GM18526 (cell line): ENCODE results near the gene TLE3.

Experiments
- POLR2A ChIP-seq: IDR thresholded peaks from 3 replicates; pipeline ENCODE4 v1.6.1; 2011; ENCODE audit not compliant: insufficient read length; ENCODE audit errors: extremely low read depth

Gene TLE3

DNA sequence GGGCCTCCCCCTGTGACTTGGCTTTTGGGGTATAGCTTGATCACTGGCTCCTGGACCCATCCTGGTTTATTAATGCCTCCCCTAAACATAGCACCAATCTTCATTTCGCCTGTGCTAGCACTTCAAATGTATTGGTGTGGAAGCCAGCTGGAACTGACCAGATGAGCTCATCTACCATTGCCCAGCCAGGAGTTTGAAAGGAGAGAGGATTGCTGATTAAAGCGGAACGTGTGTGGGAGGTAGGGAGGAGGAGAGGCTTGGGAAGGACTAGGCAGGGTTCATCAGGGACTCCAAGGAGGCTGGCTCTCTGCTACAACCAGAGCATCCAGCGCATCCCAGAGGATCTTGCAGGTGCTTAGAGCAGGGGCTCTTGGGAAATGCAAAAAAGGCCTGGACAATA is 34.4 kb upstream of the TLE3 start:
- TF ChIP-seq POLR2A, result no peak

DNA sequence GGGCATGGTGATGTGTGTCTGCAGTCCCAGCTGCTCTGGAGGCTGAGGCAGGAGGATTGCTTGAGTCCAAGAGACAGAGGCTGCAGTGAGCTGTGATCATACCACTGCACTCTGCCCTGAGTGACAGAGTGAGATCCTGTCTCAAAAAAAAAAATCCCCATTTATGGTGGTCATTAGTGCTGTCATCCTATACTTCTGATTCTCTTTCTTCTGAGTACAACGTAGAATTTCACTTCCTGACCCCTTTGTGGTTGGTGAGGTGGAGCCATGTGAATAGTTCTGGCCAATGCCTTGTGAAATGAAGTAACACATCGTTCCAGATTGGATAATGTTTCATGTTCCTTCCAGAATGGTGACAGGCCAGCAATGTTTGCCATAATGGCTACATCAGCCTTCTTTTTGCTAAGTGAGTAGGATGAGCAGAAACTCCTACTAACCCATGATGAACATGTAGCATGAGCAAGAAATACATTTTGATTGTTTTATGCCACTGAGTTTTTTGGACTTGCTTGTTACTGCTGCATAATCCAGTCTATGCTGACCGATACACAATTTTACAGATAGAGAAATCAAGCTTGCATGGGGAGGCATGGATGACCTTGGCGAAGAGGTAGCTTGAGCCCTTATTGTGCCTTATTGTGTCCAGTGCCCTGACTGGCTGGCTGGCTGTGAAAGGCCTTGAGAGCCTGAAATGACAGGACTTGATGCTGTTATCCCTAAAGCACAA is 30.9 kb upstream of the TLE3 start:
- no peak for TF ChIP-seq POLR2A

DNA sequence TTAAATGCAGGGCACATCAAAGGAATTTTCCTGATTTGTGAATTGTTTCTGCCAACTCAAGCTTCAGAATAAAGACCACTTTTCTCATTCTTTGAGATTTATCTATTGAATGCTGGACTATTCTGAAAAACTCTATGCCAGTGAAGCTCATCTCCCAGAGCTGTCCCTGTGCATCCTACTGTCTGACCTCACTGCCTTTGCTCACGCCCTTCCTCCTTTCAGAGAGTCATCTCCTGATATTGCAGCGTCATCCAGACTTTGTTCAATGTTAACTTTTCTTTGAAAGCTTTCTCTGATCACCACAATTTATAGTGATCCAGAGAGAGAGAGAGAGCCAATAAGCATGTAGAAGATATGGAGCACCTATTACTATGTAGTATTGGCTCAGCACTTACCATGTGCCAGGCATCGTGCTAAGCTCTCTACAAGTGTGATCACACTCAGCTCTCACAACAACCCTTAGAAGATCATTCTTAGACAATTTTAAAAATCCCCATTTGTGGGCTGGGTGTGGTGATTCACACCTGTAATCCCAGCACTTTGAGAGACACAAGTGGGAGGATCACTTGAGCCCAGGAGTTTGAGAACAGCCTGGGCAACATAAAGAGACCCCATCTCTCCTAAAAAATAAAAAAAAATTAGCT is 30.2 kb upstream of the TLE3 start:
- no peak for TF ChIP-seq POLR2A

DNA sequence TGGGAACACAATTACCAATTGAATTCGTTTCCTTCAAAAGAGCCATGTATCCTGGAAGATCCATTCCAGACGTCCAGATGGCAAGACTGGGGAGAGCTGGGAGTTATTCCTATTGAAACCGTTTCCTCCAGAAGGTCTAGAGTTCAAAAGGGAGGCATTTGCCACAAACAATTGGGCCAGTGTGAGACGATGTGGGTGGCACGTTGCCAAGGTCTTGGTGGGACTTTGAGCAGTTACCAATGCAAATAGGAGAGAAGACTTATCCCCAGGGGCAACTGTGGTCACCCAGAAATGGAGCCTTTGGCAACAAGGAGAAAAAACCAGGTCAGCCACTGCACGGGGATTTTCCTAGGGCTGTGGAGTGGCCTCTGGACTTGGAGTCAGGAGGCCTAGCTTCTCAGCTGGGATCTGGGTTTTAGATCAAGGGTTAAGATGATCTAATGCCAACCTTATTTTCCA is 29.6 kb upstream of the TLE3 start:
- TF ChIP-seq POLR2A, result no peak

DNA sequence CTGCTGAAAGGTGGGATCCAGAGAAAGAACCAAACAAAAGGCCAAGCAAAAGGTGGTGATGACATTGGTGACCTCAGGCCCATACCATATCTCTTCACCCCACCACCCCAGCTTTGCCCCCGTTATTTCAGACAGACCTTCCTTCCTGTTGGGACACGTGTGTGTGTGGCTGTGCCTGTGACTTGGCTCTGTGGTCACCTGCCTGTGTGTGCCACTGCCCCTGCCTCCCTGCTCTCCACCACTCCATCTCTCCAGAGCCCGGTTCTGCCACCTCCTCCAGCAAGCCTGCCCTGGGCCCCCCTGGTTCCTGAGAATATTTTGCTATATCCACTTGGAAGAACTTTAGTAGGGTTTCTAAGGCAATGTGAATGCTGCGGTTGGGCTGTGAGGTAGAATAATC is 28.6 kb upstream of the TLE3 start:
- no peak for TF ChIP-seq POLR2A

DNA sequence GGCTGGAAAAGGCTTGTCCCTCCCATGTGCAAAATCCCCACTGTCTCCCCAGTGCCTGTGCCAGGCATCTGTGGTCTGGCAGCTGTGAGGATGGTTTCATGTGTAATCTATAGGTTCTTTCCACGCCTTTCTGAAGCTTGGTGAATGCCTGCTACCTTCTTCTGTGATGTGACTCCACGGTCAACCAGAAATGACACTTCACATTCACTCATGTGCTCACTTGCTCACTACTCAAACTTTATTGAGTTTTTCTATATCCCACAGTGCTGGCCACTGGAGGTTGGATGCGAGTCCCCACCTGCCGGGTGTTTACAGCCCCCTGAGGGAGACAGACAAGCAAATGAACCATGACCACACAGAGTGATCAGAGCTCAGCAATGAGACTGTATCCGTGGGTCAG is 27.9 kb upstream of the TLE3 start:
- TF ChIP-seq POLR2A, result no peak

DNA sequence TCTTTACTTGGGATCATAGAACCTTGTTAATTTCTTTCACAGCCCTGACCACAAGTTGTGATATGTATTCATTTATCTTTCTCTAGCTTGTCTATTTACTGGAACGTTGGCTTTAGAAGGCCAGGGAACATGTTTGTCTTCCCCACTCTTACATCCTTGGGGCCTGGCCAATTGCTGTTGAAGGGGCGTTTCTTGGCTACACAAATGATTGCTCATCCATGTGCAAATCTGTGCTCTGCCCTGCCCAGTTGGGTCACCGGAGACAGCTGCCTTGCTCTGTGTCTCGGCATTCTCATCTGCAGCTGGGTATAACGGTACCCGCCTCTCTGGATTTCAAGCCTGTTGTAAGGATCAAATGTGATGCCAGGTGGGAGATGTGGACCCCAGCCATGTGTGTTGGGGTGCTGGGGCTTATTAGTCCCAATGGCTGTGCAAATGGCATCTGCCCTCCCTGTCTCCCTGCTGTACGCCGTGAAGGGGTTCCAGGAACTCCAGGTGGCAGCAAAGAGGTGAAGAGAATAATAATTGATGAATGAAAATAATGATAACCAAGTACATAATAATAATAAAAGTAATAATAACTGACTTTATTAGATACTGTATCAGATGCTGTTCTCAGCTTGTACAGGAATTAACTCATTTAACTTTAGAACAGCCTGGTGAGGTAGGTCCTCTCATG is 24.0 kb upstream of the TLE3 start:
- no peak for TF ChIP-seq POLR2A

DNA sequence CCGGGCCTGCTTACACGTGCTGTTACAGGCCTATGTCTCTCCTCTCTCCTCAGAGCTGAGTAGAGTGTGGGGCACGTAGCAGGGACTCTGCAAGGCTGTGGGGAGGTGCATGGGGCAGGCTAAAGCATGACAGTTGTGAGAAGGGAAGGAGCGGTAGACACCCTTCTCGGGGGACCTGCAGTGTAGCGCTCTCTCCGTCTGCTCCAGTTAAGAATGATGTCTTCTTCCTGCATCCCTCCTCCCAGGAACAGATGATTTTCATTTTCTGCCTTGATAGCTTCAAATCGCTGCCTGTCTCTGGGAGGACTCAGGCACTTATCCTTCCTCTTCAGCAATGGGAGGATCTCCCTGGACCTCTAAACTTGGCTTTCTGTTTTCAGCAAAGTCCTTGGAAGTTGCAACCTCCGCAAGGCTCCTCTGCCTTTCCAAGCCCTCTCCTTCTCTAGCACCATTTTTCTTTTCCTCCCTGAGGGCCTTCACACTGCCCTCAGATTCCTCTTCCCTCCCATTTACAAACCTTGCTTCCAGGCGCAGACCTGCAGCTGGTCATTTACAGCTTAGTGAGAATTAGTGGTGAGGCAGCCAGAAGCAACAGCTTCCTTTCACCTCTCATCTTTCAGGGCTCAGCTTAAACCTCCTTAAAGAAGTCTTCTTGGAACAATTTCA is 23.4 kb upstream of the TLE3 start:
- TF ChIP-seq POLR2A, result no peak

DNA sequence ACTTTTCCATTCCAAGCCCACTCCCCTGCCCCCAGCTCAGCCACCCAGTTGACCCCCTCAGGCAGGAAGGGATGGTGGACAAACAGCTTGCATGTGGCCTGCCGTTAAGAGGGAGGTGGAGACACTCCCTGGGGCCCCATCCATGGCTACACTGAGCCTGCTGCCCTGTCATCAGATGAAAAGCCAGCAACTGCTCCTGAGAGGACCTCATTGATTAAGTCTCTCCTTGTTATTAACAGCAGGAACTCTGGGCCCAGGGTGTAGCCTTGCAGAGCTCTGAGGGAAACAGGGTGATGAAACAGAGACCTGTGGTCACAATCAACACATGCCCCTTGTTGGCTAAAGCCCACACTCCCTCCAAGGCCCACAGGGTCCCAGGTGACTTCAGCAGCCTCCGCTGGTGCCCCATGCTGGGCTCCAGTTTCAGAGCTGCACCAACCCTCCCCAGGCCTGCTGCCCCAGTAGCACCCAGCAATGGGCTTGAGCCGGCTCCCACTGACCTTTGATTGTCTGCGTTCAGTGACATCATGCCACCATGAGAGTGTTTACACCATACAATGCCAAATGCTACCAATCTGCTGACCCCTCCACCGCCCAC is 22.3 kb upstream of the TLE3 start:
- no peak for TF ChIP-seq POLR2A

DNA sequence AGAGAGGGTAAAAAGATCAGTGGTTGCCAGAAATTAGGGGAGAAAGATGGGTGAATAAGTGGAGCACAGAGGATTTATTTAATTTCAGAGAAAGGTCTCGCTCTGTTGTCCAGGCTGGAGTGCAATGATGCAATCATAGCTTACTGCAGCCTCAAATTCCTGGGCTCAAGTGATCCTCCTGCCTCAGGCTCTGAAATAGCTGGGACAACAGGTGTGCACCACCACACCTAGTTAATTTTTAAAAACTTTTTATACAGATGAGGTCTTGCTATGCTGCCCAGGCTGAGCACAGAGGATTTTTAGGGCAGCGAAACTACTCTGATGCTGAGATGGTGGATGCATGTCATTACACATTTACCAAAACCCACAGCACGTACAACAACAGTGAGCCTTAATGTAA is 20.9 kb upstream of the TLE3 start:
- no peak for TF ChIP-seq POLR2A

DNA sequence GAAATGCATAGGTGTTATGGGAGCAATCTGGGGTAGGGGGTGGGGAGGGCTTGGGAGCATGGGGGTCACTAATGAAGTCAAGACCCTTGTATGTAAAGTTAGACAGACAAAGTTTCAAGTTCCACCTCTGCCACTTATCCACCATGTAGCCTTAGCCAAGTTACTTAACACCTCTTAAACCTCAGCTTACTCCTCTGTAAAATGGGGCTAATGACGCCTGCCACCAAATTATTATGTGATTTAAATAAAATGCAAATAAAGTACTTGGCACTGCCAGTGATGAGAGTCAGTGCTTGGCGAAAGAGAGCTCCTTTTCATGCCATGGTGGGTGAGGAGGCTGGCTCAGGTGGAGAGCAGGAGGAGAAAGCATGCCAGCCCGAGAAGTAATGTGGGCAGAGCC is 18.6 kb upstream of the TLE3 start:
- no peak for TF ChIP-seq POLR2A

DNA sequence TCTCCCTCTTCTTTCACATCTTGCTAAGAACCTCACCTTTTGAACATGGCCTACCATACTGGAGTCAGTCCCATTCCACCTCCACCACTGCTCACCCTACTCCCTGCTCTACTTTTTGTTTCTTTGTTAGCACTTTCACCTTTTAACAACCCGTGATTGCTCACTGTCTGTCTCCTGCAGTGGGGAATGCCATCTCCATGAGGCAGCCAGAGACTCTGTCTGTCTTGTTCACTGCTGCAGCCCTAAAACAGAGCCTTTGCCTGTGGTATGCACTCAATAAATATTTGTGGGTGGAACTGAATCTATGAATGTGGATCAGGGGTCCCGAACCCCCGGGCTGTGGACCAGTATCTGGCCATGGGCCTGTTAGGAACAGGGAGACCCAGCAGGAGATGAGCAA is 16.5 kb upstream of the TLE3 start:
- no peak for TF ChIP-seq POLR2A

DNA sequence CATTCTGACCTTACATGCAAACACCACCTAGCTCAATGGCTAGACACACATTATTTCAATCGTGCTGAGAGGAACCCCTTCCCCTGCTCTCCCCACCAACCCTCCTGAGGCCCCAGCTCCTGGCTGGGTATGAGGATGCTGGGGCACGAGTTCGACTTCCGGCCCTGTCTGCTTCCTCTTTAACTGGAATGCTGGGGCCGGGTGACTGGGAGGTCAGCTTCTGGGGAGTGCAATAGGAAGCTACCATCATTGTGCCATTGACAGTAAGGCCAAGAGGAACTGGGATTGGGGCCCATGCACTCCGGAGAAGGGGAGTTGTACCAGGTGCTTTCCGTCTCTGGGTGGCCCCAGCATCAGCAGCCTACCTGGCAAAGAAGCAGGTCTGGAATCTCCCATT is 15.6 kb upstream of the TLE3 start:
- TF ChIP-seq POLR2A, result no peak

DNA sequence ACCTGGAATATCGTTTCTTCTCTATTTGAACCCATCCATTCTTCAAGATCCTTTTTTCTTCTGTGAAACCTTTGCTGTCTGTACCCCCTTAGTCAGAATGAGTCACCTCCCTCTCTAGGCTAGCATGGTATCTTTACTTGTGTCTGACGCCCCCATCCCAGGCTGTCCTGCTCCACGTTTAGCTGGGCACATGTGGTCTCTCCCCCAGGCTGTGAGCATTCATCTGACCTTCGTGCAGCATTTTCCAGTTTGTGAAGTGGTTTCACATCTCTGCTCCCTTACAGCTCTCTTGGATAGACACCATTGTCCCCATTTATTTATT is 14.3 kb upstream of the TLE3 start:
- no peak for TF ChIP-seq POLR2A

DNA sequence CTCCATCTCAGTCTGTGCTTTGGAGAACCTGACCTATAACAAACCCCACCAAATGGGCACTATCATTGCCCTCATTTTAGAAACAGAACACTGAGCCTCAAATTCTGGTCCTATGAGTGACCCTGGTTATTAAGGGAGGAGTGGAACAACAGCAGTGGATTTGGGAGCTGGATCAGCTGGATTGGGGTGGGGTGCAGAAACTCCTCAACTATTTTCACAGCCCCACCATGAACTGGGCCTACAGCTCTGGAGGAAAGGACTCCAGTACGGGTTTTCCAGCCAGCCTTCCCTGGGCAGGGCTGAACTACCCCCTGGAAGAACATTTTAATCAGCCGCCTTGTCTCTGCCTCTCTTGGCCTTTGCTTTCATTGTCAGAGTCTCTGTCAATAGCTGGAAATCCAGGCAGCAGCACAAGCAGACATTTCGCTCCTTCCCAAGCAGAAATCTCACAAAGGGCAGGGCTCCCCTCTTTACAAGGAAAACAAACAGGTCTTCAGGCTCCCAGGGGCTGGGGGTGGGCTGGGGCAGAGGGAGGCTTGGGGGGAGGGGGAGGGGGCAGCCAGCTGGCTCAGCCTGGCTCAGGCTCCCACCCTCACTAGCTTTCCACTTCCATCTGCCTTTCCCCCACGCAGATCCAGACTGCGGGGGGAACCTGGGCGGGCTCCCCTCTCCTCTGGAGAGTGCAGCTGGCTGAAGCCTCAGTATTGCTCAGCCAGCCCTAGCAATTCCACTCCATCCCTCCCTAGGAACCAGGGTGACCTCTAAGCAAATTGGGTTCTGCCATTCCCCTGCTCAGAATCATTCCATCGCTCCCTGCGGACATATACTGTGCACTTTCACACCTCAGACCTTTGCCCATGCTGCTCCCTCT is 13.7 kb upstream of the TLE3 start:
- no peak for TF ChIP-seq POLR2A

DNA sequence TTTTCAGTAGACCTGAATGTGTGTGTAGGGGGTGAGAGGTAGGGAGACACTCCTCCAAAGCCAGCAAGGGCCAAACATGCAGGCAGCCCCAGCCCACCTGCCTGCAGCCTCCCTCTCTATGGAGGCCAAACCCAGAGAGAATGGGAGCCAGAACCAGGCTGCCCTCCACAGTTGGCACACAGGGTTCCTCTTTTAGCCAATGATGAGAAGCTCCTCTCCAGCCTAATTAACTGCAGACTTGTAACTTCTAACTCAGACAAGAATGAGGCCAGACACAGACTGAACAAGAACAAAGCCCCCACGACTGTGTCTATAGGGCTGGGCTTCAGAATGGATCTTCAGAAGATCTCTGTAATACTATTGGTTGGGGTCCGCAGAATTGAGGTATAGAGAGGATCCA is 12.3 kb upstream of the TLE3 start:
- no peak for TF ChIP-seq POLR2A
